ENCODE results near the gene BCAP31.
A peak's percentile ranks its signal among the peaks of the same experiment; 100 is the strongest.

The BCAP31 gene

DNA sequence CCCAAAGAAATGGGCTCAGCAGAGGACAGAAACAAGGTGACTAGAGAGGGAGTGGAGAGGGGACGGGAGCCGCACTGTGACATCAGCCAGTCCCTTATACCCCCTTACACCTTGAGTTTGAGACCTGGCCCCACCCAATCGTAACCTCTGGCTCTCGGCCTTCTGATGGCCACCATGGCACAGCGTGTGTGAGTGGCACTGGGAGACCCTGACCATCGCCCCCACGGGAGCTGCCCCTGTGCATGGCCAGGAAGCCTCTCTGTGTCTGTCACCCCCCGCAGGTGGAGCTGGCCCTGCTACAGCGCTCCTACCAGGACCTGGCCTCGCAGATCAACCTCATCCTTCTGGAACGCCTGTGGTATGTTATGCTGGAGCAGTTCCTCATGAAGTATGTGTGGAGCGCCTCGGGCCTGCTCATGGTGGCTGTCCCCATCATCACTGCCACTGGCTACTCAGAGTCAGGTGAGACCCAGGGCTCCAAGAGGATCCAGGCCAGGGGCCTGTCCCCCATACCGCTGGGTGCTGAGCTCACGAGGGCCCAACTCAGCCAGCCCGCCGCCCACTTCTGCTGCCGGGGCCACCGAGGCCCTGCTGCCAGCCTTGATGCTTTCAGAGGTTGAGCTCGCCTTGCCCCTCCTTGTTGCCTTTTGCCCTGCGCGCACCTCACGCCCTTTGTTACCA, 4.9 kb upstream of the BCAP31 start:
- TF ChIP-seq, protein P1, sequence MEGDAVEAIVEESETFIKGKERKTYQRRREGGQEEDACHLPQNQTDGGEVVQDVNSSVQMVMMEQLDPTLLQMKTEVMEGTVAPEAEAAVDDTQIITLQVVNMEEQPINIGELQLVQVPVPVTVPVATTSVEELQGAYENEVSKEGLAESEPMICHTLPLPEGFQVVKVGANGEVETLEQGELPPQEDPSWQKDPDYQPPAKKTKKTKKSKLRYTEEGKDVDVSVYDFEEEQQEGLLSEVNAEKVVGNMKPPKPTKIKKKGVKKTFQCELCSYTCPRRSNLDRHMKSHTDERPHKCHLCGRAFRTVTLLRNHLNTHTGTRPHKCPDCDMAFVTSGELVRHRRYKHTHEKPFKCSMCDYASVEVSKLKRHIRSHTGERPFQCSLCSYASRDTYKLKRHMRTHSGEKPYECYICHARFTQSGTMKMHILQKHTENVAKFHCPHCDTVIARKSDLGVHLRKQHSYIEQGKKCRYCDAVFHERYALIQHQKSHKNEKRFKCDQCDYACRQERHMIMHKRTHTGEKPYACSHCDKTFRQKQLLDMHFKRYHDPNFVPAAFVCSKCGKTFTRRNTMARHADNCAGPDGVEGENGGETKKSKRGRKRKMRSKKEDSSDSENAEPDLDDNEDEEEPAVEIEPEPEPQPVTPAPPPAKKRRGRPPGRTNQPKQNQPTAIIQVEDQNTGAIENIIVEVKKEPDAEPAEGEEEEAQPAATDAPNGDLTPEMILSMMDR (IDR thresholded peaks at IDR 0.05; ENCODE audit: insufficient read depth, low read depth, low read length, missing control alignments): no peak
- DNase-seq (ENCODE audit: low read depth): no peak
- H3K4me3 ChIP-seq (ENCODE audit: low read length): no peak overlapping the region

DNA sequence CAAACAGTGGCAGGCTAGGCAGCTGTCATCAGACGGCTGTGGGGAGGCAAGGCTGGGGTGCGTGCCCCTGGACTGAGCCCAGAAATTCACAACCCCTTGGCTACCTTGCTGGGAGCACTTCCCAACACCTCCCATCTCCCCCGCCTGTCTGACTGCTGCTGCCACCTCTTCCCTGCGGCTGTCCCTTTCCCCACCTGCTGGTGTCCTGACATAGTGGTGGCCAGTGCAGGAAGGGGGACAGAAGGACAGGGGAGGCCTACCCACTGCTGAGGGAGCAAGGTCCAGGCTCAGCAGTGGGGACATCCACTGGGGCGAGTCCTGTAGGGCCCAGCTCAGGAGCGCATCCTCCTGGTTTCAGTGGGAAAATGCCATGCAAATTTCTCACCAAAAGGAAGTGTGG, 3.9 kb upstream of the BCAP31 start:
- TF ChIP-seq, protein P1 (IDR thresholded peaks at IDR 0.05; ENCODE audit: insufficient read depth, low read depth, low read length, missing control alignments): no peak
- no peak for DNase-seq (ENCODE audit: low read depth)
- H3K4me3 ChIP-seq (ENCODE audit: low read length): no peak overlapping the region

DNA sequence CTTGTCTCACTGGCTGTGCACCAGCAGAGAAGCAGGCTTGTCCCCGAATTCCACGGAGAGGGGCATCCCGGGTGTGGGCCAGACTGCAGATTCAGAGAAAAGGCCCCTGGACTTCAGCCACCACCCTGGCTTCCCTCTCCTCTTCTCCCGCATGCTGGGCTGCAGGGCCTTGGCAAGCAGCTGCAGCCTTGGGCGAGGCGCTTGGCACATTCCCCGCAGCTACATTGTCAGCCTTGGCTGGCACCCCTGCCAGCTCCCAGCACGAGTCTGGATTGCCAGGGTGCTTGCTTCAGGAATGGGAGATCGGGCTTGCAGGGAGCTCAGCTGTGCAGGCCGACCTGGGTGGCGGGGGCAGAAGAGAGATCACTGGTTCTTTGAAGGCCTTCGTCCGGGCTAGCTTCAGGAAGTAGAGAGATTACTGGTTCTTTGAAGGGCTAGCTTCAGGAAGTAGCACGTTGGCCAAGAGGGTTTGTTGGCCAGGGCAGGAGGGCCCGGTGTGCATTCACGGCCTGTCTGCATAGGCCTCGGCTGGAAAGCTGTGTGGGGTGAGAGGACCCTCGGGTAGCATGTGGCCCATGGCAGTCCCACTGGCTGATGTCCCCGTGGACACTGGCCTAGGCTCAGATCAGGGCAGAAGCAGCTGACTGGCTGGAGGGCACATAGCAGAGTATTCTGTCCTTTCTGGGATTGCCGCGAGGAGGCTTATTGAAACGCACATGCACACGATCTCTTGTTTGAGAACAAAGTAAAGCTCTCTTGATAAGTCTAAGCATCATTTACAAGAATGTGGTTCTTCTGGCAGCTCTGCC, 3.1 kb upstream of the BCAP31 start:
- no peak overlapping the region for H3K4me3 ChIP-seq (ENCODE audit: low read length)
- DNase-seq (ENCODE audit: low read depth): no peak
- TF ChIP-seq, protein P1 (IDR thresholded peaks at IDR 0.05; ENCODE audit: insufficient read depth, low read depth, low read length, missing control alignments): no peak

DNA sequence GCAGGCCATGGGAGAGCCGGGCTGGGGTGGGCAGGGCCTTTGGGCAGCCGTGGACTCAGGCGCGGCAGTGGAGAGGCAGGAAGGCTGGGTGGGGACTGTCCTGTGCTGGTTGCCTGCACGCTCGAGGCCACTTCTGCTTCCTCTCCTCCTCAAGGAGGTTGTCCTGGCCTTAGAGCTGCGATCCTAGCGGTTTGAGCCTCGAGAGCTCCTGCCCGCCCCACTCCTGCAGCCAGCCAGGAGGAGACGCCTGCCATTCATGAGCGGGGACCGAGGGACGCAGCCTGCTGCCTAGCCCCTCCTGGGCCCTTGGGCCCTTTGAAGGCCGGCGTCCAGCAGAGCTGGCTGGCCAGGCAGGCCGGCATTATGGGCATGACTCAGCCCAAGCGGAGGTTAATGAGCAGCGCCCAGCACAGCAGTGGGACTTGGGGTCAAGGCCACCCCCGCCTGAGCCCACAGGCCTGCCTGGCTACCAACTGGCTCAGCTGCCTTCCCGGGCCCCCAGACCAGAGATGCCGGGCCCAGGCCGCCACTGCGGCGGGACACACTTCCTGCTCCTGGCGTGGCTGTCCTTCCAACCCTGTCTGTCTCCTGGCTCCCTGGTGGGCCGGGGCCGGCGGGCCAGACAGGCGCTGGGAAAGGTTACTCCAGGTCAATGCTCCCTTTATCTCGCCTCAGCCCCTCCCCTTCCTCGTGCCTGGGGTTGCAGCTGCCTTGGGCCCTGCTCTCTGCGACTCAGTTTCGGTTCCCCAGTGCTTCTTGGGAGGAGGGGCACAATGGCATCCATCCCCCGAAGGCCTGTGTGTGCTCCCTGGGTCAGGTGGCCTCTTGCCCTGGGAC, 2.3 kb upstream of the BCAP31 start:
- TF ChIP-seq, protein P1 (IDR thresholded peaks at IDR 0.05; ENCODE audit: insufficient read depth, low read depth, low read length, missing control alignments): no peak
- no peak overlapping the region for H3K4me3 ChIP-seq (ENCODE audit: low read length)
- no peak for DNase-seq (ENCODE audit: low read depth)

DNA sequence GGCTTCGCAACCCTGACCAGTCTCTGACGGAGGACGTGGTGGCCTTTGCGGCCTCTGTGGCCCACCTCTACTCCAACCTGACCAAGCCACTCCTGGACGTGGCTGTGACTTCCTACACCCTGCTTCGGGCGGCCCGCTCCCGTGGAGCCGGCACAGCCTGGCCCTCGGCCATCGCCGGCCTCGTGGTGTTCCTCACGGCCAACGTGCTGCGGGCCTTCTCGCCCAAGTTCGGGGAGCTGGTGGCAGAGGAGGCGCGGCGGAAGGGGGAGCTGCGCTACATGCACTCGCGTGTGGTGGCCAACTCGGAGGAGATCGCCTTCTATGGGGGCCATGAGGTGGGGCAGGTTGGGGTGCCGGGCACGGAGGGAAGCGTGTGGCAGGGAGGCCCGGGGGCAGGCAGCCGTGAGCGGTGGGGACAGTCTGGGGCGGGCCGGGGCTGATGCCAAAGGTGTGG, 1.7 kb upstream of the BCAP31 start:
- TF ChIP-seq, protein P1 (IDR thresholded peaks at IDR 0.05; ENCODE audit: insufficient read depth, low read depth, low read length, missing control alignments): no peak
- no peak for DNase-seq (ENCODE audit: low read depth)
- H3K4me3 ChIP-seq (ENCODE audit: low read length): no peak overlapping the region

DNA sequence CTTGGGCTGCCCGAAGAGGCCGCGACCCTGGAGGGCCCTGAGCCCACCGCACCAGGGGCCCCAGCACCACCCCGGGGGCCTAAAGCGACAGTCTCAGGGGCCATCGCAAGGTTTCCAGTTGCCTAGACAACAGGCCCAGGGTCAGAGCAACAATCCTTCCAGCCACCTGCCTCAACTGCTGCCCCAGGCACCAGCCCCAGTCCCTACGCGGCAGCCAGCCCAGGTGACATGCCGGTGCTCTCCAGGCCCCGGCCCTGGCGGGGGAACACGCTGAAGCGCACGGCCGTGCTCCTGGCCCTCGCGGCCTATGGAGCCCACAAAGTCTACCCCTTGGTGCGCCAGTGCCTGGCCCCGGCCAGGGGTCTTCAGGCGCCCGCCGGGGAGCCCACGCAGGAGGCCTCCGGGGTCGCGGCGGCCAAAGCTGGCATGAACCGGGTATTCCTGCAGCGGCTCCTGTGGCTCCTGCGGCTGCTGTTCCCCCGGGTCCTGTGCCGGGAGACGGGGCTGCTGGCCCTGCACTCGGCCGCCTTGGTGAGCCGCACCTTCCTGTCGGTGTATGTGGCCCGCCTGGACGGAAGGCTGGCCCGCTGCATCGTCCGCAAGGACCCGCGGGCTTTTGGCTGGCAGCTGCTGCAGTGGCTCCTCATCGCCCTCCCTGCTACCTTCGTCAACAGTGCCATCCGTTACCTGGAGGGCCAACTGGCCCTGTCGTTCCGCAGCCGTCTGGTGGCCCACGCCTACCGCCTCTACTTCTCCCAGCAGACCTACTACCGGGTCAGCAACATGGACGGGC, 1.0 kb upstream of the BCAP31 start:
- no peak for DNase-seq (ENCODE audit: low read depth)
- TF ChIP-seq, protein P1 (IDR thresholded peaks at IDR 0.05; ENCODE audit: insufficient read depth, low read depth, low read length, missing control alignments): no peak
- peak overlapping the region; percentile 15 for H3K4me3 ChIP-seq (ENCODE audit: low read length)

Measured in epithelial cell of esophagus (primary cell).